HG03045 (cell line): Measurements from ENCODE around the gene HOXD12.

ENCODE experiments used
- ATAC-seq: cut with Tn5 transposase; IDR thresholded peaks from one replicate; pipeline ENCODE4 v1.9.1; 2021; ENCODE audit warnings: mild to moderate bottlenecking, moderate library complexity; ENCODE audit not compliant: unreplicated experiment

Gene HOXD12

DNA sequence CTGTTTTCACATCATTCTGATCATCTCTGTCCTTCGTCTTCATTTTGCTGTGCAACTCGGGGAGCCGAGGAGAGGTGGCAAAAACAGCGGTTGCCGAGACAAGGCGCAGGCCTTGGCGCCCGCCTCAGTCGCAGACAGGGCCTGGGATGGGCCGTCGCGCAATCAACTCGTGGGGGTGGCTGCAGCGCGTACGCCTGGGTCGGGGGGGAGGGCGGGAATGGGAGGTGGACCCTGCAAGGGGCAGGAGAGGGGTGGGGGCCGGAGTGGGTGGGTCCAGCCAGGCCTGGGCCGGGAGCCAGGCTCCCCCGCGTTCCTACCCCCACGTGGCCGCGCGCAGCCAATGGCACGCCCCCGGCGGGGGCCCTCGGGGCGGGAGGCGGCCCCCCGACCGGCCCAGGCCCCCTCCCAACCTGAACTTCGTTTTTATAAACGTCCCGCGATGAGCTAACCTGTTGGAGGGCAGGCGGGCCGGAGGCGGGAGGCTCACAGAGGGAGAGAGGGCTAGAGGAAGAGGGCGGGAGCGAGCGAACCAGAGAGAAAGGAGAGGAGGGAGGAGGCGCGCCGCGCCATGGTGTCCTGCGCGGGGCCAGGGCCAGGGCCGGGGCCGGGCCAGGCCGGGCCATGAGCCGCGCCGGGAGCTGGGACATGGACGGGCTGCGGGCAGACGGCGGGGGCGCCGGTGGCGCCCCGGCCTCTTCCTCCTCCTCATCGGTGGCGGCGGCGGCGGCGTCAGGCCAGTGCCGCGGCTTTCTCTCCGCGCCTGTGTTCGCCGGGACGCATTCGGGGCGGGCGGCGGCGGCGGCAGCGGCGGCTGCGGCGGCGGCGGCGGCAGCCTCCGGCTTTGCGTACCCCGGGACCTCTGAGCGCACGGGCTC, 7.1 kb upstream of the HOXD12 start, which contains the start of gene HOXD13:
HOXD13 (plus strand) TSS at position 452 of the 875 bp plus-strand sequence; CDS start at position 622, 170 bp downstream.
- ATAC-seq: no peak

DNA sequence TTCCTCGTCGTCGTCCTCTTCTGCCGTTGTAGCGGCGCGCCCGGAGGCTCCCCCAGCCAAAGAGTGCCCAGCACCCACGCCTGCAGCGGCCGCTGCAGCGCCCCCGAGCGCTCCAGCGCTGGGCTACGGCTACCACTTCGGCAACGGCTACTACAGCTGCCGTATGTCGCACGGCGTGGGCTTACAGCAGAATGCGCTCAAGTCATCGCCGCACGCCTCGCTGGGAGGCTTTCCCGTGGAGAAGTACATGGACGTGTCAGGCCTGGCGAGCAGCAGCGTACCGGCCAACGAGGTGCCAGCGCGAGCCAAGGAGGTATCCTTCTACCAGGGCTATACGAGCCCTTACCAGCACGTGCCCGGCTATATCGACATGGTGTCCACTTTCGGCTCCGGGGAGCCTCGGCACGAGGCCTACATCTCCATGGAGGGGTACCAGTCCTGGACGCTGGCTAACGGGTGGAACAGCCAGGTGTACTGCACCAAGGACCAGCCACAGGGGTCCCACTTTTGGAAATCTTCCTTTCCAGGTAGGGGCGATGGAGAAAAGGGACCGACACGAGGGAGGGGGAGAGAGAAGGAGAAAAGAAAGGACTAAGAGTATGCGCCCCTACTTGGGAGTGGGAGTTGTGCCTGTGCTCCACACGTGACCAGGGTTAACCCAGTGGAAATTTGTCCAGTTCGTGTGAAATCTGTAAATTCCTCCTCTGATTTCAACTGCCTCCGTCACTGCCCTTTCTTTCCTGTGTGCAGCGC, 6.3 kb upstream of the HOXD12 start:
- ATAC-seq: no peak

DNA sequence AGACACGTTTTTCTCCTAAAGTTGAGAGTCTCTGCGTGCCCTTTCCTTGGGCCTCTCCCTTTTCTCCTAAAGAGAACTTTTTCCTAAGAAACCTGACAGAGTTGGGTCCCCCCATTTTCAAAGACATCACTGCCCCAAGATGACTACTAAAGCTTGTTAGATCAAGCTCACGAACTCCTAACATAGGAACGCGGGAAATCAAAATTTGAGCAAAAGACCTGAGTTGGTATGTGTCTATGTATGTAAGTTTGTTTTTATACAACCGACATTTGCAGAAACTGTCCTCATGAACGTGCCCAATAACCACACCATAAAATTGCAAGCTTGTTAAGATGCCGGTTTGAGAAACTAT, 5.7 kb upstream of the HOXD12 start:
- ATAC-seq: no peak

DNA sequence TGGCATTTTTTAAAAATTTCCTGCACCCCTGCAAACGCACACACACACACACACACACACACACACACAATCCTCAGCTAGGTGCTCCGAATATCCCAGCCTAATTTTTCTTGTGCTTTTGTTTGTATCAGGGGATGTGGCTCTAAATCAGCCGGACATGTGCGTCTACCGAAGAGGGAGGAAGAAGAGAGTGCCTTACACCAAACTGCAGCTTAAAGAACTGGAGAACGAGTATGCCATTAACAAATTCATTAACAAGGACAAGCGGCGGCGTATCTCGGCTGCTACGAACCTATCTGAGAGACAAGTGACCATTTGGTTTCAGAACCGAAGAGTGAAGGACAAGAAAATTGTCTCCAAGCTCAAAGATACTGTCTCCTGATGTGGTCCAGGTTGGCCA, 5.2 kb upstream of the HOXD12 start:
- ATAC-seq: no peak

DNA sequence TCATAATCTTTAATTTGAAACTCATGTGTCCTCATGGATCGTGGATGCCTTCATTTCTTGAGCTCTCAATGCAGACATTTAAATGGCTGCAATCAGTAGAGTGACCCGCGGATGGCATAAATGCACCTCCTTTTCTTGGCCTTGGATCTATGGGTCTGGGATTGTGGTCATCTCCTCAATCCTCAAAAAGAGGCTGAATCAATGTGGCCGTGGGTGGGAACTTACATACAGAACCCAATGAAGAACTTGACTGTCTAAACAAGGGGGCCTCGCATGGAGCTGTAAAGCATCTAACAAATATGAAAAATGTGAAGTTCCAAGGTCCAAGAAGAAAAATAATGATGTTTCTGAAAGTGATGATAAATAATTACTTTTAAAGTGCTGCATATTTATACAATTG, 4.2 kb upstream of the HOXD12 start:
- no peak for ATAC-seq

DNA sequence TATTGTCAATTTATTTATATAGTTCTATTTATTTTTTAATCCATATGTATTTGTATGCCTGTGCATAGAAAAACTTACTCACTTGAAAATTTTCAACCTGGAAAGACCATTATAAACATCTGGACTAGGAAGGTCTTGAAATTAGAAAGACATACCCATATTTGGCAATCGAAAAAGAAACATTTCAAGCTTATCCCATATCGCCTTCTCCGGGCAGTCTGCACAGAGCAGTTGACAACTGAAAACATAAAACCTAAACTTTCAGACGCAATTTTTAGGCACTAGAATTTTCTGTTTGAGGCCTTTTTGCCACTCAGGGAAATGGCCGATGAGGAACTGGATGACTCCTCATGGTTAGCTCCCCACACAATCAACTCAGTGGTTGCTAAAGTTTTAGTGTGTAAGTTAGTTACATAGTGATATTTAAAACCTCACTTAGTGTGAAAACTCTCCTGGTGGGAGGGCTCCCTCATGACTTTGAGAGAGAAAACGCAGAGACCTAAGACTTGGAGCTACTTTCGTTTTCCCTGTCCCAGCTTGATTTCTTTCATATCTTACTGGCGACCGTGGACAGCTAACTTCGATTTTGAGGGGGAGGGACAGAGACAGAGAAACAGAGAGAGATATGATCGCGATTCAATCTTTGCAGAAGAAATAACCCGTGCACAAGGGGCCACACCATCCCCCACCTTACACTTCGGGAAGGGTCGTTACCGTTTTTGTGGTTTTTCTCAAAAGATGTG, 3.2 kb upstream of the HOXD12 start:
- no peak for ATAC-seq

DNA sequence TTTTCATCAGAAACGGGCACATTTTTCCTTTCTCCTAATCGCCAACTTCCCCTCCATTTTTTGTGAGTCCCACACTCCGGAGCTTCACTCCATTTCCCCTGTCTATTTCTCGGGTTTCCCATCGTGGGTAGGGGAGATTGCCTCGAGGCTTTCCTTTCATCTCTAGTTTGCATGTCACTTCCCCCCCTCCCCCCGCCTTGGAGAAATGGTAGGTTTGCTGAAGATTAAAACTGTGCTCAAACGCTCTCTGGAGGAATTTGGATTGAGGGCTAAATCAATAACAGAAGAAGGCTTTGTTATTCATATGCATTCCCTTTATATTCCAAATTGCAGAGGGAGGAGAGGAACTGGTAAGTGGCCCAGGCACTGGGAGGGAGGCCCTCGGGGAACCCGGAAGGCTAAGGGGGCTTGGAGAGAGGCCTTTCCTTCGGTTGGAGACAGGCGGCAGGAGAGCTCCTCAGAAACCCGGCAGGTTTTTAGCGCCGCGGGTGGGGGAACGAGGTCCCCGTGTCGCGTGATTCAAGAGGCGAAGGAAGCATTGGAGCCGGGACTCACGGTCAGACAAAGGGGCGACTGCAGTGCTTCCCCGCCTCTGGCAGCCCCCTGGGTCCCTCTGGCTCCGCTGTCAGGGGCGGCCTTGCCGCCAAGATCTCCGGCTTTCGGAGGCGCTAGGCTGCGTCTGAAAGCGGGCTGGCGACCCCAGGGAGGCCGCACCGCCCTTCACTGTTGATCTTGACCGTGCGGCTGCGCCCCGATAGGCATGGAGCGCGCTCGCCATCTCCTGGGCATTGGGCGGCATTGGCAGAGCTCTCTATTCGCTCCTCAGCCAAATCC, 2.4 kb upstream of the HOXD12 start:
- ATAC-seq: peak; percentile 83

DNA sequence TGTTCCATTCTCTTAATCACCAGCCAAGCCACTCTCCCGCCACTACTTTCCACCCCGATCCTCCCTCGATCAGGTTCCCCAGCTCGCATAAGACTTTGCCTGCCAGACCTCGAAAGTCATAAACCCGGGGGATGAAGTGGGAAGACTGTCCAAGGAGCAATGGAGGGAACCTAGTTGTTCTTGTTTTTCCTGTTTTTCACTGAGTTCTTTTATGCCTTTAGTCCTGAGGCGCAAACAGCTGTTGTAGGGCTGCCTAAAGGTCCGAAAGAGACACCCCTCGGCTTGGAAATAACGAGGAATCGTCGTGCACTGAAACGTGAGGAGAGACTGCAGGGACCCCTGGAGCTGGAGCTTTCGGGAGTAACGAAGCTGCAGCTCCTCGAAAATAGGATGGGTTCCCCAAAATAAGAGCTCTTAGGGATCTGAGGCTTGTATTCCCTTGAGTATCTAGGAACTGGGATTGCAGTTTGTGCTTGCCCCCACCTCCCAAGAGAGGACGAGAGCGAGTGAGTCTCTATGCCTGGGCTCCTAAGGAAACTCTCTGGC, 1.7 kb upstream of the HOXD12 start:
- no peak for ATAC-seq

DNA sequence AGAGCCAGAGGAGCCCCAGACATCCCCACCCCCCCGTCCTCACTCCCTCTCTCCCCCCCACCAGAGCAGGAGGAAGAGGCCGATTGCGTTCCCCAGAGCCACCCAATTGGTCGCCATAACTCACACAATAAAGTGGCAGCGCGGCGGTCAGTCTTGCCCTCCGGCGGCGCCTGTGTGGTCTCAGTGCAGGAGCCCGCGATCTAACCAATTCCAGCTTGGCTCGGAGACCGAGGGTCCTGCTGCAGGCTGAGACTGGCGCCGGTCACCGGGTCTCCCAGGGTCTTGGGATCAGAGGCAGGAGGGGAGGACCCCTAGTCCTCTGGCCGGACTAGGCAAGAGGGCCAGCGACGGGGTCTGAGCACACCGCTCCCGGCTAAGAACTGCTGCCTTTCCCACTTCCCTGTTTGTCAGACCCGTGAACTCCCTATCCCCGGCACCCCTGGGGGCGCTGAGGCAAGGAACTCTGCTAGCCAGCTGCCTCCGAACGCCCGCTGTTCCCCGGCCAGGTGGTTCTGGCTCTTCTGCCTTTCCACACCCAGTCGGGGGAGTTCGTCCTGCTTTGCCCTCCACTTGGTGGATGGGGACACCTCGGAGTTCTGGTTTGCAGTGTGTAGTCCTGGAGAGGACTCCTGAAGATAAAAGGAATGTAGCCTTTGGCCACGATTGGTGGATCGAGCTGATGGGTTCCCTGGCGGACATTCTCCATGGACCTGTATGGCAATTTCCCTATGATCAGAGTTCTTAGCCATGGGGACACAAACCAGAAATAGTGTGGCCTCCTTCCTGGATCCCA, 1.0 kb upstream of the HOXD12 start:
- ATAC-seq: no peak

DNA sequence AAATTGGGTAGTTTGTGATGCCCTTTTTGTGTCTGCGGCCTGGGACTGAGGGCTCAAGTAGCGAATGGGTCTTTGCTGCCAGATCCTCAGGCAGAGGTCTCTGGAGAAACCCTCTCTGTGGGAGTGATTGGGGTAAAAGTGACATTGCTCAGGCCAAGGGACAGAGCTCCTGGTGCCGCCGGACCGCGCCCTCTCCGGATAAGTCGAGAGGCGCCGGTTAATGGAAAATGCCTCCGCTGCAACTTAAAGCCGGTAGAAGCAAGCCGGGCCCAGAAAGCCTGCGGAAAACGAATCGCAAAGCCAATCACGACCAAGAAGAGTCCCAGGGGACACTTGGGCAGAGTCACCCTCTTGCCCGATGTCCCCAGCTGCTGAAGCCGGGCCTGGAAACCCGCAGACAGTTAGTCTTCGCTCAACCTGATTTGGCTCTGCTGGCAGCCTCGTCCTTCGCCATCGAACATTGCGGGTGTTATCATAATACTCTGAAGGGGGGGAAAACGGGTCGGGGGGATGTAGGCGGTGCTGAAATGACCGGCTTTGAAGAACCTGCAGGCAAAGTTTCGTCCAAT, 352 bp upstream of the HOXD12 start:
- ATAC-seq: no peak

DNA sequence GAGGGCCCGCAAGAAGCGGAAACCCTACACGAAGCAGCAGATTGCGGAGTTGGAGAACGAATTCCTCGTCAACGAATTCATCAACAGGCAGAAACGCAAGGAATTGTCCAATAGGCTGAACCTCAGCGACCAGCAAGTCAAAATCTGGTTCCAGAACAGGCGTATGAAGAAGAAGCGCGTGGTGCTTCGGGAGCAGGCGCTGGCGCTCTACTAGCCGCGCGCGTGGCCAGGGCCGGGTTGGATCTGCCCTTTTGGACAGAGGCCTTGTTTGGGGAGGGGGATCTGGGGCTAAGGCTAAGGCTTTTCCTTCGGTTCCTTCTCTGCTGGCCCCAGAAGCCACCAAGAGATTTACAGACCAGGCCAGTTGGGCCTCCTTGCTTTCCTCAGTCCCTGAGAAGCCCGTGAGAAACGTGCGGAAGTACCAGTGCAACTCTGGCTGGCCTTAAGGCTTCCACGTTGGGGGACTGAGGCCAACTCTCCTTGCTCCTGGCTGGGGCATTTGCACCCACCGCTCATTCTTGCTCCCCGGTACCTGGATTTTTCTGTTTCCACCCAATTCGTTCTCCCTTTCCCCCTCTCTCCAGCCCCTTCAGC, 1.0 kb downstream of the HOXD12 start:
- ATAC-seq: no peak

DNA sequence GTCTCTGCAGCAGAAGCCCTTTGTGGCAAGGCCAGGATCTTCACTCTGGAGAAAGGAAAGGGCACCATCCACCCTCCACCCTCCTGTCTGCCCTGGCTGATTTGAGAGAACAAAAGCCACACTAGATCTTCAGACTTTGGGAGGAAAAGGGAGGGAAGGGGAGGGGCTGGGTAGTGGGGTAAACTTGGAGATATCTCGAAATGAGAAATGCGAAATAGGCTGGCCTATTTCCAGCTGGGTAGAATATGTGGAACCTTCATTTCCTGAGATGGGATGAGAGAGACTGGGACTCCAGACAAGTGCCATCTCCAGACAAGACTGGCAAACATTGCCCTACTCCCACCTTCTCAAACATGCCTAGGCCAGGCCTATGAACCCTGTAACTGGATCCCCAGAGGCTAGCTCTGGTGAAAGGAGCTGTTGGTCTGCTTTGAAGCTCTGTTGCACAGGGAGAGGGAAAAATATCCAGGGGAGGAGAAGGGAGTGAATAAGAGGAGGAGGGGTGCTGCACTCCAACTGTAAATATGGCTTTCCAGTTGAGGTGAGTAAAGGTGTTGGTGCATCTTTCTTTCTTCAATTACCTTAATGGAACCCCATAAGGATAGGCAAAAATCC, 1.7 kb downstream of the HOXD12 start:
- no peak for ATAC-seq

DNA sequence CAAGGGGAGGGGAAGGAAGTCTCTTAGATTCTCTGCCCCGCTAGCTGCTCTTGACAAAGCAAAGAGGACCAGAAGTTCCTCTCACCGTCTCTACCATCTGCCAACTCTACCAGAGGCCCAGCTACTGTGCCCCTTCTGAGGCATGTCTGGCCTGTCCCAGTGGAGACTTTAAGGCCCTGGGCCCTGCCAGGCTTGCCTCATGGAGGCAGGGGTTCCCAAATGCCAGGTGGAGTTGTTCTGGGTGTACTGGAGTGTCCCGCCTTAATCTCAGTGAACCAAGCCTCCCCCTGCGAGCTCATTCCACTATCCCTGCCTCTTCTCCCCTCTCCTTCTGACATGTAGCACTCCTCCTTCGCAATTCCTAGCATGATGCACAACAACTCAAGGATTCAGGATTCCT, 2.2 kb downstream of the HOXD12 start:
- ATAC-seq: no peak

DNA sequence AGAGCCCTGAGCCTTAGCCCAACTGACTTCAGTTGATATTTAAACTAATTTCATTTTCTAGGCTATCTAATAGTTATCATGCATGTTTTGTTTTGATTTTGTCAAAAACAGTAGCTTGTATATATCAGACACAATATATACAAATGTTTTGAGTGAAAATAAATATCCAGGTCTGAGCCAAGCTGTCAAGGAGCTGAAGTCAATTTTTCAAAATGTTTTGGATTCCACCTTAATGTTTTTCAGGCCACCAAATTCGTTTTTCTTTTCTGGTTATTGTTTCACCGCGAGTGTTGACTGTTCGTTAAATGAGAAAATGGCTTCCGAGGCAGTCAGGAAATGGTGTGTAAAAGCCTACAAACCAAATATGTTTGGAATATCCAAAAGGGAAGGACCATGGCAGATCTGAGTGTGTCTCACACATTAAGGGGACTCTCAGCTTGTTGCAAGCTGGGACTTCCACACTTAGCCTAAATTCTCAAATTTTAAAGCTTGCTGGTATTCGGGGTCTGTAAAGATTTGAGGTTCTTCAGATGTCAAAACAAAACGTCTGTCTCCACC, 2.8 kb downstream of the HOXD12 start:
- no peak for ATAC-seq

DNA sequence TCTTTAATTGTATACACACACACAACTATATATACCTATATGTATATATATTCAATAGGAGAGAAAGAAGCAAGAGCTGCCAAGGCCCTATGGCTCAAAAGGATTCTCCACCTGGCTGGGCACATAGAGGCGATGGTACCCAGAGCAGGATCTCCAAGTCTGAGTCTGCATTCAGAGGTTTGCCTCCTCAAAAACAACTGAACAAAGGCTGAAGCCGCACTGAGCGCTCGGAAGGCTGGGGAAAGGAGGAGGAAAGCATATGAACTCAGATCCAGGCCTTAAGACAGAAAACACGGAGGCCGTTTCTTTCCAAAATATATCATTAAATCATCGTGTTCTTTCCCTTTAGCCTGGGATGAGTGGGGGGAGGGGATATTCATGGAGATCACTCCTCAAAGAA, 3.6 kb downstream of the HOXD12 start:
- no peak for ATAC-seq

DNA sequence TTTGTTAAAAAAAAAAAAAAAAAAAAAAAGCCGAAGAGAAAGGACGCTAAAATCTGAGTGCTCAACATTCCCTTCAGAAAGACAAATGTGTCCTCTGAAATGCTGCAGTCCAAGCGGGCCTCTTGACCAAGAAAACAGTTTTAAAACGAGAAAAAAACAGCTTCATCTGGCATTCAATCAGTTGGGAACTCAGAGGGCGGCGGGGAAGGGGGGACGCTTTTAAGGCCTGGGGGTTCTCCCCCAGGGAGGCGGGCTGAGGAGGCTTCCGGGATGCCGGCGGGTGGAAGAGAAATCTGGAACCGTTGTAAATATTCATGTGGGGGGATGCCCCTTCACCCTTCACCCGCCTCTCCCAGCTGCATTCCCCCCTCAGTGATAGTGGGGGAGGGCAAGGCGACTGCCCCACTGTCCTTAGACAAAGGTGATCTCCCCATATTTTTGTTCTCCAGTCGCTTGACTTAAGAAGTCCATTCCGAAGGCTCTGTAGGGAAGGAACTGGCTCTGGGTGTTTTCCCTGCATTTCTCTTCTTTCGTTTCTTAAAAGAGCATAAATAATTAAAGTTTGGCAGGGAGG, 4.2 kb downstream of the HOXD12 start:
- no peak for ATAC-seq

DNA sequence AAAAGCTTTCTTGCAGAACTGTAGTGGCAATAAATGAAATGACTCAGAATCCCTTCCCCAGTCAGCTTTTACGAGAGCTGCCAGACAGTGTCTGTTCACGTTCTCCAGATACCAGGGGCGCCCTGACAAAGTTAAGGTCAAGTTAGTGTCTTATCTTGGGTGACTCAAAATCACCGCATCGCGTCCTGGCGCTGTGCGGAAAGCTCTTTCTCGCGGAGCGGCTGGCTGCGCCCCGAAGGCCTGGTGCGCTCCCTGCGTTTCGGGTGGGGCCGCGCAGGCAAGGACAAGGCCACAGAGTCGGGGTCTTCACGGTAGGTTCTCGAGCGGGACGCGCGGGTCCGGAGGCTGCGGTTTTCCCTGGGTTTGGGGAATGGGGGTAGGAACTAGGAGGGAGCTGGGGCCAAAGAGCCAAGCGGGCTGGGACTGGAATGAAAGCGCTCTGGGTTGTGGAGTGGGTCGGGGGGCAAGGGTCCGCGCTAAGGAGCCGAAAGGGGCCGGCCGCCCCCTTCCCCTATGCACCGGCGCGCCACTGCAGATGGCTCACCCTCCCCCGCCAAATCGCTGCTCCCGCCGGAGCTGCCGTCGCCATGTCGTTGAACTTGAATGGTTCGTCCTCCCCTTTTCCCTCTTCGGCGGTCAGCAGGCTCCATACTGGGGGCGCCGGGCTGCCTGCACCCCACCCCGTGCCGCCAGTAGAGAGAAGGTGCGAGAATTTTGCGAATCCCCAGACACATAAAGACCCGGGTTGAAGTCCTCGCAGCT, 4.9 kb downstream of the HOXD12 start:
- ATAC-seq: no peak
